Chondrocyte (in vitro differentiated cells): ENCODE data around the gene CLRN3. TPM values are rescaled to one million over a fixed set of nuclear protein-coding genes. Genes with fewer than 3 reads are reported as not detected.

ENCODE experiments used
- DNase-seq: peaks from one replicate; pipeline ENCODE4 v3.0.0; 2021; ENCODE audit warnings: mixed read lengths, low spot score
- H3K27ac Mint-ChIP-seq: one replicate; pipeline ENCODE4 v1.8.0; 2021; ENCODE audit warnings: mild to moderate bottlenecking, moderate library complexity, mixed read lengths; ENCODE audit not compliant: unreplicated experiment
- H3K27me3 Mint-ChIP-seq: 2 replicates; pipeline ENCODE4 v1.8.0; 2021; ENCODE audit warnings: low read depth, mixed read lengths
- H3K36me3 Mint-ChIP-seq: 2 replicates; pipeline ENCODE4 v1.8.0; 2021; ENCODE audit warnings: low read depth, mixed read lengths
- H3K4me1 Mint-ChIP-seq: 2 replicates; pipeline ENCODE4 v1.8.0; 2021; ENCODE audit warnings: low read depth, mild to moderate bottlenecking, mixed read lengths
- H3K4me3 Mint-ChIP-seq: one replicate; pipeline ENCODE4 v1.8.0; 2021; ENCODE audit warnings: mild to moderate bottlenecking, moderate library complexity, mixed read lengths; ENCODE audit not compliant: unreplicated experiment
- H3K9me3 Mint-ChIP-seq: 2 replicates; pipeline ENCODE4 v1.8.0; 2021; ENCODE audit warnings: low read depth, mixed read lengths
- total RNA-seq: library from RNA; stranded (reverse); gene quantifications from 3 replicates; pipeline ENCODE4 v1.2.1, GENCODE V29; 2021
- TF ChIP-seq, protein P1 (sequence below): fragments of 200-600 bp; sonication (generic); IDR thresholded peaks from 2 replicates; pipeline ENCODE4 v1.5.0; 2021; ENCODE audit warnings: antibody characterized with exemption, mild to moderate bottlenecking, moderate library complexity

The CLRN3 gene
- total RNA-seq, 1 donor from 2014 or later, result not detected

GRCh38 chr10:127904311-127905000, 11.7 kb upstream of the CLRN3 start:
- H3K27me3 Mint-ChIP-seq, result peaks cover 4% of the 10 kb centered on the region
- no peaks in the 10 kb centered on the region for H3K9me3 Mint-ChIP-seq
- TF ChIP-seq, protein P1, sequence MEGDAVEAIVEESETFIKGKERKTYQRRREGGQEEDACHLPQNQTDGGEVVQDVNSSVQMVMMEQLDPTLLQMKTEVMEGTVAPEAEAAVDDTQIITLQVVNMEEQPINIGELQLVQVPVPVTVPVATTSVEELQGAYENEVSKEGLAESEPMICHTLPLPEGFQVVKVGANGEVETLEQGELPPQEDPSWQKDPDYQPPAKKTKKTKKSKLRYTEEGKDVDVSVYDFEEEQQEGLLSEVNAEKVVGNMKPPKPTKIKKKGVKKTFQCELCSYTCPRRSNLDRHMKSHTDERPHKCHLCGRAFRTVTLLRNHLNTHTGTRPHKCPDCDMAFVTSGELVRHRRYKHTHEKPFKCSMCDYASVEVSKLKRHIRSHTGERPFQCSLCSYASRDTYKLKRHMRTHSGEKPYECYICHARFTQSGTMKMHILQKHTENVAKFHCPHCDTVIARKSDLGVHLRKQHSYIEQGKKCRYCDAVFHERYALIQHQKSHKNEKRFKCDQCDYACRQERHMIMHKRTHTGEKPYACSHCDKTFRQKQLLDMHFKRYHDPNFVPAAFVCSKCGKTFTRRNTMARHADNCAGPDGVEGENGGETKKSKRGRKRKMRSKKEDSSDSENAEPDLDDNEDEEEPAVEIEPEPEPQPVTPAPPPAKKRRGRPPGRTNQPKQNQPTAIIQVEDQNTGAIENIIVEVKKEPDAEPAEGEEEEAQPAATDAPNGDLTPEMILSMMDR, result no peak
- H3K4me3 Mint-ChIP-seq, result no peak overlapping the region
- no peaks in the 10 kb centered on the region for H3K36me3 Mint-ChIP-seq
- no peak for DNase-seq
- no peak overlapping the region for H3K27ac Mint-ChIP-seq
- peaks cover 23% of the 10 kb centered on the region for H3K4me1 Mint-ChIP-seq

GRCh38 chr10:127903789-127904188, 11.0 kb upstream of the CLRN3 start:
- H3K4me1 Mint-ChIP-seq, result peaks cover 16% of the 10 kb centered on the region
- peaks cover 4% of the 10 kb centered on the region for H3K27me3 Mint-ChIP-seq
- no peaks in the 10 kb centered on the region for H3K9me3 Mint-ChIP-seq
- no peak overlapping the region for H3K4me3 Mint-ChIP-seq
- no peaks in the 10 kb centered on the region for H3K36me3 Mint-ChIP-seq
- no peak for DNase-seq
- TF ChIP-seq, protein P1, result no peak
- no peak overlapping the region for H3K27ac Mint-ChIP-seq

GRCh38 chr10:127899766-127900387, 7.1 kb upstream of the CLRN3 start:
- Mint-ChIP-seq H3K36me3 (peaks cover 2% of the 10 kb centered on the region), H3K4me3 (no peak overlapping the region), H3K4me1 (peaks cover 6% of the 10 kb centered on the region), H3K9me3 (peaks cover 7% of the 10 kb centered on the region), H3K27ac (no peak overlapping the region), H3K27me3 (peaks cover 8% of the 10 kb centered on the region)
- TF ChIP-seq, protein P1, result no peak
- no peak for DNase-seq

DNA sequence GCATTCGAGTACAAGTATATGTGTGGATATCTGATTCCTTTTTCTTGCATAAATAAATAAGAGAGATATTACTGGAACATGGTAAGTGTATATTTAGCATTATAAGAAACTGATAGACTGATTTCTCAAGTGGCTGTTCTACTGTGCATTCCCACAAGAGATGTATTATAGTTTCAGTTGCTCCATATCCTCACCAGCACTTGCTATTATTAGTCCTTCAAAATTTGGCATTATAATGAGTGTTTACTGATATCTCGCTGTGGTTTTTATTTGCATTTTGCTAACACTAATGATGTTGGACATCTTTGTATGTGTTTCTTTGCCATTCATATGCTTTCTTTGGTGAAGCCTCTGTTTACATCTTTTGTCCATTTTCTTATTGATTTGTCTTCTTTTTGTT, 4.4 kb upstream of the CLRN3 start:
- no peak for DNase-seq
- Mint-ChIP-seq H3K9me3 (peaks cover 7% of the 10 kb centered on the region), H3K36me3 (peaks cover 2% of the 10 kb centered on the region), H3K27me3 (peaks cover 7% of the 10 kb centered on the region), H3K4me1 (peaks cover 6% of the 10 kb centered on the region), H3K4me3 (no peak overlapping the region), H3K27ac (no peak overlapping the region)
- TF ChIP-seq, protein P1, result no peak

DNA sequence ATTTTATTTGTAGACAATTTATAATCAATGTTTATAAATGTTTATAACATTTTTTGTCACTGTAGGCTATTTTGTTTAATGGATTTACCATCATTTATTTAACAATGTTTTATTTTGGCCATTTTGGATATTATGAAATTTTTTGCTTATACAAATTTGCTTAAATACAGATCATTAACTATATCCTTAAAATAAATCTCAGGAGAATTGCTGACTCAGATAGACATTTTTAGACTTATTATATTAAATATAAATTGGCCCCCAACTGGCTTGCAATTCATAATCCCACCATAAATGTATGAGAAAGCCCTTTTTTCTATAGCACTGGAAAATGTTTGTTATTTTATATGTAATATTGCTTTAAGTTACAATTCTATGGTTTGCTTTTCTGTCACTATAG, 3.8 kb upstream of the CLRN3 start:
- Mint-ChIP-seq H3K36me3 (peaks cover 2% of the 10 kb centered on the region), H3K9me3 (peaks cover 7% of the 10 kb centered on the region), H3K27me3 (peaks cover 7% of the 10 kb centered on the region), H3K27ac (no peak overlapping the region), H3K4me1 (peaks cover 6% of the 10 kb centered on the region), H3K4me3 (no peak overlapping the region)
- DNase-seq, result no peak
- TF ChIP-seq, protein P1, result no peak
